Endothelial cell (in vitro differentiated cells): ENCODE results near the gene ZNF213. TPM values are rescaled to one million over a fixed set of nuclear protein-coding genes. Genes with fewer than 3 reads are reported as not detected.

ENCODE experiments used
- DNase-seq: peaks from one replicate; pipeline ENCODE4 v3.0.0; 2021; ENCODE audit warnings: low spot score
- H3K27ac Mint-ChIP-seq: one replicate; pipeline ENCODE4 v1.8.0; 2021; ENCODE audit warnings: mixed read lengths, inconsistent platforms; ENCODE audit not compliant: unreplicated experiment
- H3K27me3 Mint-ChIP-seq: one replicate; pipeline ENCODE4 v1.8.0; 2021; ENCODE audit warnings: mild to moderate bottlenecking, moderate library complexity, mixed read lengths, inconsistent platforms; ENCODE audit not compliant: unreplicated experiment
- H3K36me3 Mint-ChIP-seq: one replicate; pipeline ENCODE4 v1.8.0; 2021; ENCODE audit warnings: mild to moderate bottlenecking, low read depth, mixed read lengths, inconsistent platforms; ENCODE audit not compliant: unreplicated experiment
- H3K4me1 Mint-ChIP-seq: one replicate; pipeline ENCODE4 v1.8.0; 2021; ENCODE audit warnings: mild to moderate bottlenecking, mixed read lengths, inconsistent platforms; ENCODE audit not compliant: unreplicated experiment
- H3K4me3 Mint-ChIP-seq: one replicate; pipeline ENCODE4 v1.8.0; 2021; ENCODE audit warnings: mild to moderate bottlenecking, mixed read lengths, inconsistent platforms; ENCODE audit not compliant: unreplicated experiment
- H3K9me3 Mint-ChIP-seq: one replicate; pipeline ENCODE4 v1.8.0; 2021; ENCODE audit warnings: mixed read lengths, inconsistent platforms; ENCODE audit not compliant: unreplicated experiment
- CTCF ChIP-seq: fragments of 200-600 bp; sonication (generic); IDR thresholded peaks from one replicate; pipeline ENCODE4 v1.5.0; 2021; ENCODE audit warnings: antibody characterized with exemption; ENCODE audit not compliant: unreplicated experiment
- total RNA-seq: library from RNA; stranded (reverse); fragmentation: NEBNext Ultra II Directional; extraction: Animal tissue kit (Norgen Biotek cat#: 25700); gene quantifications from one replicate; pipeline ENCODE4 v1.2.1, GENCODE V29; 2021; ENCODE audit not compliant: unreplicated experiment

Gene ZNF213
- total RNA-seq, 1 donor from 2014 or later, result 10.1 TPM

- H3K36me3 Mint-ChIP-seq, result peaks cover 6% of the 10 kb centered on the region
- peaks cover 38% of the 10 kb centered on the region for H3K27me3 Mint-ChIP-seq
- peak; percentile 45 for DNase-seq
- H3K4me1 Mint-ChIP-seq, result peaks cover 22% of the 10 kb centered on the region
- H3K9me3 Mint-ChIP-seq, result peaks cover 4% of the 10 kb centered on the region
- H3K4me3 Mint-ChIP-seq, result peak overlapping the region; percentile 83
- peak overlapping the region; percentile 30 for H3K27ac Mint-ChIP-seq
- TF ChIP-seq CTCF, result no peak
Observed at GRCh38 chr16:3188925-3189825, 54.3 kb downstream of the ZNF213 start.

- Mint-ChIP-seq H3K36me3 (peaks cover 4% of the 10 kb centered on the region), H3K27ac (peak overlapping the region; percentile 48), H3K4me1 (peaks cover 21% of the 10 kb centered on the region), H3K4me3 (peak overlapping the region; percentile 83), H3K9me3 (peaks cover 4% of the 10 kb centered on the region), H3K27me3 (peaks cover 38% of the 10 kb centered on the region)
- no peak for TF ChIP-seq CTCF
- no peak for DNase-seq
Observed at GRCh38 chr16:3189869-3190268, 55.0 kb downstream of the ZNF213 start.

- peaks cover 4% of the 10 kb centered on the region for H3K9me3 Mint-ChIP-seq
- peaks cover 39% of the 10 kb centered on the region for H3K27me3 Mint-ChIP-seq
- DNase-seq, result no peak
- no peak for TF ChIP-seq CTCF
- peak overlapping the region; percentile 24 for H3K27ac Mint-ChIP-seq
- peak overlapping the region; percentile 60 for H3K4me3 Mint-ChIP-seq
- H3K36me3 Mint-ChIP-seq, result peaks cover 4% of the 10 kb centered on the region
- peaks cover 21% of the 10 kb centered on the region for H3K4me1 Mint-ChIP-seq
Observed at GRCh38 chr16:3190949-3191353, 56.1 kb downstream of the ZNF213 start.

Other genes with a start within 250 kb of the ZNF213 start
- gene FLYWCH1, start 223.1 kb upstream of the ZNF213 start, total RNA-seq, result 50.8 TPM
- gene KREMEN2, start 170.8 kb upstream of the ZNF213 start, total RNA-seq, result not detected
- 11.8 TPM for gene PAQR4, start 165.7 kb upstream of the ZNF213 start, total RNA-seq
- gene PKMYT1, start 154.6 kb upstream of the ZNF213 start, total RNA-seq, result 12.2 TPM
- gene CLDN9, start 122.1 kb upstream of the ZNF213 start, total RNA-seq, result not detected
- gene CLDN6, start 116.8 kb upstream of the ZNF213 start, total RNA-seq, result 33.0 TPM
- gene TNFRSF12A, start 114.7 kb upstream of the ZNF213 start, total RNA-seq, result 3.0 TPM
- 28.7 TPM for gene HCFC1R1, start 111.1 kb upstream of the ZNF213 start, total RNA-seq
- 22.9 TPM for gene THOC6, start 111.0 kb upstream of the ZNF213 start, total RNA-seq
- gene BICDL2, start 98.1 kb upstream of the ZNF213 start, total RNA-seq, result 0.13 TPM
- 5.4 TPM for gene MMP25, start 88.5 kb upstream of the ZNF213 start, total RNA-seq
- 1.7 TPM for gene IL32, start 69.4 kb upstream of the ZNF213 start, total RNA-seq
- gene ZSCAN10, start 35.7 kb upstream of the ZNF213 start, total RNA-seq, result 50.7 TPM
- gene ZNF205, start 22.4 kb upstream of the ZNF213 start, total RNA-seq, result 22.8 TPM
- gene OR1F1, start 53.2 kb downstream of the ZNF213 start, total RNA-seq, result not detected
- 13.4 TPM for gene ZNF200, start 100.1 kb downstream of the ZNF213 start, total RNA-seq
- gene MEFV, start 121.6 kb downstream of the ZNF213 start, total RNA-seq, result not detected
- gene ZNF263, start 148.5 kb downstream of the ZNF213 start, total RNA-seq, result 43.7 TPM
- gene TIGD7, start 170.4 kb downstream of the ZNF213 start, total RNA-seq, result 2.6 TPM
- 27.0 TPM for gene ZNF75A, start 170.5 kb downstream of the ZNF213 start, total RNA-seq
- gene OR2C1, start 220.9 kb downstream of the ZNF213 start, total RNA-seq, result not detected